ENCODE data around the gene DCDC1.
"Not testable (repeated sequence)": the region's sequence is repeated elsewhere in the genome, so short reads cannot be mapped to it uniquely, and the experiment has no call there.

Gene DCDC1

GRCh38 chr11:31327417-31327816 is 42.1 kb downstream of the DCDC1 start:
- DNase-seq: no peak

GRCh38 chr11:31326470-31327148 is 42.9 kb downstream of the DCDC1 start:
- DNase-seq: no peak

GRCh38 chr11:31325160-31325559 is 44.4 kb downstream of the DCDC1 start:
- DNase-seq: no peak

GRCh38 chr11:31323145-31323544 is 46.4 kb downstream of the DCDC1 start:
- no peak for DNase-seq

GRCh38 chr11:31321494-31321893 is 48.0 kb downstream of the DCDC1 start:
- DNase-seq: not testable (repeated sequence)

- no peak for DNase-seq
Observed at GRCh38 chr11:31303644-31304180, 65.8 kb downstream of the DCDC1 start.

- no peak for DNase-seq
Observed at GRCh38 chr11:31301549-31302510, 67.7 kb downstream of the DCDC1 start.

GRCh38 chr11:31295308-31295707 is 74.2 kb downstream of the DCDC1 start:
- no peak for DNase-seq

GRCh38 chr11:31273527-31273926 is 96.0 kb downstream of the DCDC1 start:
- not testable (repeated sequence) for DNase-seq

- no peak for DNase-seq
Observed at GRCh38 chr11:31267720-31268119, 101.8 kb downstream of the DCDC1 start.

GRCh38 chr11:31264834-31265233 is 104.7 kb downstream of the DCDC1 start:
- DNase-seq: no peak

GRCh38 chr11:31262761-31263160 is 106.8 kb downstream of the DCDC1 start:
- DNase-seq: no peak

GRCh38 chr11:31259797-31260196 is 109.7 kb downstream of the DCDC1 start:
- no peak for DNase-seq

GRCh38 chr11:31254415-31254814 is 115.1 kb downstream of the DCDC1 start:
- no peak for DNase-seq

- no peak for DNase-seq
Observed at GRCh38 chr11:31248768-31249167, 120.8 kb downstream of the DCDC1 start.

- DNase-seq: no peak
Observed at GRCh38 chr11:31247321-31247720, 122.2 kb downstream of the DCDC1 start.

GRCh38 chr11:31246451-31247165 is 122.9 kb downstream of the DCDC1 start:
- no peak for DNase-seq

GRCh38 chr11:31243706-31244105 is 125.8 kb downstream of the DCDC1 start:
- no peak for DNase-seq

GRCh38 chr11:31240340-31240904 is 129.1 kb downstream of the DCDC1 start:
- DNase-seq: peak; percentile 8

- DNase-seq: no peak
Observed at GRCh38 chr11:31237819-31238760, 131.4 kb downstream of the DCDC1 start.

GRCh38 chr11:31236143-31236542 is 133.4 kb downstream of the DCDC1 start:
- no peak for DNase-seq

GRCh38 chr11:31233425-31233824 is 136.1 kb downstream of the DCDC1 start:
- DNase-seq: no peak

Data from DMS79 (cell line).